ENCODE results near the gene RNF144A.
A peak's percentile ranks its signal among the peaks of the same experiment; 100 is the strongest.

The RNF144A gene

GRCh38 chr2:7007846-7008741 lies 90.9 kb downstream of the RNF144A start:
- DNase-seq (ENCODE audit: low spot score), result peak; percentile 85

GRCh38 chr2:7009207-7009911 lies 92.1 kb downstream of the RNF144A start:
- DNase-seq (ENCODE audit: low spot score), result no peak

GRCh38 chr2:7010391-7011054 lies 93.3 kb downstream of the RNF144A start:
- DNase-seq (ENCODE audit: low spot score), result no peak

- no peak for DNase-seq (ENCODE audit: low spot score)
Observed at GRCh38 chr2:7011356-7012083, 94.3 kb downstream of the RNF144A start.

- no peak for DNase-seq (ENCODE audit: low spot score)
Observed at GRCh38 chr2:7012141-7012764, 95.0 kb downstream of the RNF144A start.

GRCh38 chr2:7013471-7014160 lies 96.4 kb downstream of the RNF144A start:
- no peak for DNase-seq (ENCODE audit: low spot score)

- peak; percentile 70 for DNase-seq (ENCODE audit: low spot score)
Observed at GRCh38 chr2:7014174-7014640, 97.0 kb downstream of the RNF144A start.

- DNase-seq (ENCODE audit: low spot score), result no peak
Observed at GRCh38 chr2:7015007-7015950, 98.1 kb downstream of the RNF144A start.

- DNase-seq (ENCODE audit: low spot score), result no peak
Observed at GRCh38 chr2:7016148-7016547, 98.9 kb downstream of the RNF144A start.

GRCh38 chr2:7016601-7017211 lies 99.5 kb downstream of the RNF144A start:
- no peak for DNase-seq (ENCODE audit: low spot score)

GRCh38 chr2:7017671-7018281 lies 100.6 kb downstream of the RNF144A start:
- DNase-seq (ENCODE audit: low spot score), result no peak

- DNase-seq (ENCODE audit: low spot score), result no peak
Observed at GRCh38 chr2:7018282-7018701, 101.1 kb downstream of the RNF144A start.

GRCh38 chr2:7018767-7019166 lies 101.6 kb downstream of the RNF144A start:
- DNase-seq (ENCODE audit: low spot score), result no peak

- DNase-seq (ENCODE audit: low spot score), result no peak
Observed at GRCh38 chr2:7019191-7019590, 102.0 kb downstream of the RNF144A start.

- no peak for DNase-seq (ENCODE audit: low spot score)
Observed at GRCh38 chr2:7020059-7020458, 102.8 kb downstream of the RNF144A start.

GRCh38 chr2:7020468-7020867 lies 103.3 kb downstream of the RNF144A start:
- DNase-seq (ENCODE audit: low spot score), result no peak

GRCh38 chr2:7020939-7021470 lies 103.8 kb downstream of the RNF144A start:
- no peak for DNase-seq (ENCODE audit: low spot score)
